HFF-Myc (cell line): ENCODE data around the gene AOC2.
A peak's percentile ranks its signal among the peaks of the same experiment; 100 is the strongest.

ENCODE experiments used
- DNase-seq: peaks from one replicate; pipeline ENCODE4 v3.0.0-alpha.2; 2011; ENCODE audit warnings: low read depth; ENCODE audit errors: extremely low read depth
- H3K4me3 ChIP-seq: replicated peaks from 2 replicates; pipeline ENCODE4 v1.5.1; 2011; ENCODE audit warnings: low read depth, mild to moderate bottlenecking, control low read depth, low read length
- CTCF ChIP-seq: IDR thresholded peaks from 2 replicates; pipeline ENCODE4 v1.5.1; 2012; ENCODE audit warnings: mild to moderate bottlenecking, low read depth, low read length, control low read depth; ENCODE audit errors: missing control alignments

The AOC2 gene

GRCh38 chr17:42832934-42833766 is 11.2 kb upstream of the AOC2 start, which contains the start of gene PSME3:
Gene PSME3, plus strand, starts transcription at chr17:42833397. Its CDS starts 235 bp downstream, at chr17:42833632.
- no peak for TF ChIP-seq CTCF
- peak; percentile 56 for DNase-seq

GRCh38 chr17:42833767-42834422 is 10.5 kb upstream of the AOC2 start:
- peak overlapping the region; percentile 87 for H3K4me3 ChIP-seq
- TF ChIP-seq CTCF: no peak
- no peak for DNase-seq

More at GRCh38 chr17:42832934-42833766, 11.2 kb upstream of the AOC2 start, which contains the start of gene PSME3:
- peak within 1 kb of the TSS; percentile 87 for H3K4me3 ChIP-seq

DNA sequence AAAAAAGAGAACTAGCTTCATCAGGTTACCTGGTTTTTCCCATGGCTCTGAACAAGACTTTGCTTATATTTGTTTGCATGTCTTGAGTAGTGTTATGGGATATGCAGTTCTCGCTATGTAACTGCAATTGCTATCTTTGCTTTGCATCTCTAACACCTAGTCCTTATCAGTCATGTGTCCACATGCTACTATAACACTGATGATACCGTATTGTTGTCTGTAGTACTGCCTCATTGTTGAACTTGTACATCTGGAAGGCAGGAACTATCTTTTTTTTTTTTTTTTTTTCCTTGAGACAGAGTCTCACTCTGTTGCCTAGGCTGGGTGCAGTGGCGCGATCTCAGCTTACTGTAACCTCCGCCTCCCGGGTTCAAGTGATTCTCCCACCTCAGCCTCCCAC is 8.6 kb upstream of the AOC2 start:
- H3K4me3 ChIP-seq: no peak overlapping the region
- DNase-seq: no peak
- TF ChIP-seq CTCF: no peak

GRCh38 chr17:42841975-42842685 is 2.2 kb upstream of the AOC2 start:
- TF ChIP-seq CTCF: no peak
- H3K4me3 ChIP-seq: no peak overlapping the region
- DNase-seq: no peak

DNA sequence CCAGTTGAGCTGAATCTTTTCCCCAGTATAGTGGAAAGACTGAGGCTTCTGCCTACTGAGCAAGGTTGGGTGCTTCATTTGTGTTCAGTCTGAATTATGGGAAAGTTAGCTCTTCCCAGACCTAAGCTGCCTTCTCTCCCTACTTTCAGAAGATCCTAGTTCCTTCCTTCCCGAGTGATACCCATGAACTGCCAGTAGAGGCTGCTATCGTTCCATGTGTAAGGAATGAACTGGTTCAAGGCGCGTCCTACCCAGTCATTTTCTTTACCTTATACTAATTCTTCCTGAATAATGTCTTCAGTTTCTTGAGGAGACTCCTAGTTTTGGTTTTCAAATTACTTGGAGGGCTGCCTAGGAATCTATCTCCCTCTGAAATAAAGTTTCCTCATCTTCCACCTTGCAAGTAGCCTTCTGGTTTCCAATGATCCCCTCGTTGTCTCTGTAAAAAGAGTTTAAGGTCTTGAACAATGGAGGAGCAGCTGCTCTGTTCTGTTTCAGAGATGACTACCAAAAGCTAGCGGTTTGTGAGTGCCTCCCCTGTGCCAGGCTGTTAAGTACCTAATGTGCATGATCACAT is 934 bp upstream of the AOC2 start:
- TF ChIP-seq CTCF: peak; percentile 94
- H3K4me3 ChIP-seq: no peak overlapping the region
- no peak for DNase-seq

GRCh38 chr17:42844761-42845555 is 578 bp downstream of the AOC2 start:
- no peak for DNase-seq
- no peak overlapping the region for H3K4me3 ChIP-seq
- no peak for TF ChIP-seq CTCF
